IMR-90 (cell line): ENCODE results near the gene MICU1. TPM values are rescaled to one million over a fixed set of nuclear protein-coding genes. Genes with fewer than 3 reads are reported as not detected.
A peak's percentile ranks its signal among the peaks of the same experiment; 100 is the strongest.
"Not testable (repeated sequence)": the region's sequence is repeated elsewhere in the genome, so short reads cannot be mapped to it uniquely, and the experiment has no call there.

Experiments used
- ATAC-seq: fragments of 200-7000 bp; cut with Tn5 transposase; 2 replicates; pipeline ENCODE4 v1.9.1; 2020; ENCODE audit warnings: low read depth, mild to moderate bottlenecking, moderate library complexity
- BruUV-seq: library from RNA; stranded (reverse); fragments of 400-500 nt; replicated peaks from 2 replicates; lab custom pipeline; 2021; lab: Mats Ljungman, UMichigan
- CTCF ChIA-PET: fragments of 300-600 bp; formaldehyde crosslinking; extraction: SDS; loops from one replicate; lab custom pipeline; 2021; ENCODE audit warnings: antibody characterized with exemption; lab: Yijun Ruan, JAX
- POLR2A ChIA-PET: fragments of 300-600 bp; sonication (Branson Sonifier 250); formaldehyde crosslinking; loops from one replicate; lab custom pipeline; 2022; ENCODE audit warnings: antibody characterized with exemption; ENCODE audit not compliant: unreplicated experiment; lab: Charles Lee
- DNase-seq: peaks from one replicate; pipeline ENCODE4 v3.0.0; 2013
- H2AFZ ChIP-seq: replicated peaks from 2 replicates; pipeline ENCODE3; 2013; ENCODE audit warnings: low read length, mild to moderate bottlenecking; ENCODE audit not compliant: poor library complexity
- H2AK5ac ChIP-seq: 2 replicates; pipeline ENCODE4 v1.6.1; 2013; ENCODE audit warnings: low read depth, low read length, inconsistent platforms
- H2AK9ac ChIP-seq: replicated peaks from 2 replicates; pipeline ENCODE3; 2013; ENCODE audit warnings: mild to moderate bottlenecking, low read depth, low read length, moderate library complexity; ENCODE audit not compliant: poor library complexity
- H2BK120ac ChIP-seq: 2 replicates; pipeline ENCODE4 v1.6.1; 2013; ENCODE audit warnings: low read depth, low read length, inconsistent platforms
- H2BK15ac ChIP-seq: 3 replicates; pipeline ENCODE4 v1.6.1; 2013; ENCODE audit warnings: low read depth, low read length, inconsistent platforms
- H2BK20ac ChIP-seq: 2 replicates; pipeline ENCODE4 v1.6.1; 2013; ENCODE audit warnings: low read depth, mild to moderate bottlenecking, inconsistent platforms, low read length, moderate library complexity
- H2BK5ac ChIP-seq: 2 replicates; pipeline ENCODE4 v1.6.1; 2013; ENCODE audit warnings: mild to moderate bottlenecking, low read depth, low read length, inconsistent platforms; ENCODE audit not compliant: poor library complexity, severe bottlenecking
- H3K14ac ChIP-seq: replicated peaks from 2 replicates; pipeline ENCODE4 v1.6.1; 2013; ENCODE audit warnings: low read depth, low read length, inconsistent platforms
- H3K18ac ChIP-seq: 2 replicates; pipeline ENCODE4 v1.6.1; 2013; ENCODE audit warnings: low read depth, low read length, control low read depth
- H3K23ac ChIP-seq: 2 replicates; pipeline ENCODE4 v1.6.1; 2013; ENCODE audit warnings: low read depth, low read length, inconsistent platforms
- H3K27ac ChIP-seq: 2 replicates; pipeline ENCODE4 v1.5.1; 2013; ENCODE audit warnings: mild to moderate bottlenecking, control low read depth, low read length; ENCODE audit not compliant: insufficient read depth
- H3K27me3 ChIP-seq: 2 replicates; pipeline ENCODE4 v1.6.1; 2013; ENCODE audit warnings: low read length; ENCODE audit not compliant: control insufficient read depth, insufficient read depth
- H3K36me3 ChIP-seq: 2 replicates; pipeline ENCODE4 v1.6.1; 2013; ENCODE audit warnings: low read length, mixed read lengths; ENCODE audit not compliant: control insufficient read depth, insufficient read depth
- H3K4ac ChIP-seq: 2 replicates; pipeline ENCODE4 v1.6.1; 2013; ENCODE audit warnings: low read depth, low read length, inconsistent platforms
- H3K4me1 ChIP-seq: 2 replicates; pipeline ENCODE4 v1.6.1; 2013; ENCODE audit warnings: low read length, mixed read lengths; ENCODE audit not compliant: control insufficient read depth, insufficient read depth
- H3K4me2 ChIP-seq: 2 replicates; pipeline ENCODE4 v1.6.1; 2013; ENCODE audit warnings: low read depth, mild to moderate bottlenecking, control low read depth, low read length, moderate library complexity
- H3K4me3 ChIP-seq: 2 replicates; pipeline ENCODE4 v1.5.1; 2013; ENCODE audit warnings: low read depth, mild to moderate bottlenecking, control low read depth, low read length, moderate library complexity; ENCODE audit not compliant: insufficient read depth
- H3K56ac ChIP-seq: 2 replicates; pipeline ENCODE4 v1.6.1; 2013; ENCODE audit warnings: low read length, inconsistent platforms; ENCODE audit not compliant: insufficient read depth; ENCODE audit errors: extremely low read depth
- H3K79me1 ChIP-seq, 2 experiments: 2 replicates each; pipeline ENCODE4 v1.6.1; 2013; ENCODE audit warnings: low read length in 2 of 2, inconsistent platforms in 1 of 2, low read depth in 1 of 2
- H3K9ac ChIP-seq: 2 replicates; pipeline ENCODE4 v1.6.1; 2013; ENCODE audit warnings: low read depth, low read length, control low read depth
- H3K9me1 ChIP-seq: 2 replicates; pipeline ENCODE4 v1.6.1; 2013; ENCODE audit warnings: low read length, inconsistent platforms; ENCODE audit not compliant: insufficient read depth
- H3K9me3 ChIP-seq: 2 replicates; pipeline ENCODE4 v1.6.1; 2013; ENCODE audit warnings: low read length; ENCODE audit not compliant: control insufficient read depth, insufficient read depth
- H4K20me1 ChIP-seq: 2 replicates; pipeline ENCODE4 v1.6.1; 2013; ENCODE audit warnings: low read length, inconsistent platforms; ENCODE audit not compliant: insufficient read depth
- H4K5ac ChIP-seq: 2 replicates; pipeline ENCODE4 v1.6.1; 2013; ENCODE audit warnings: mild to moderate bottlenecking, low read depth, low read length, control low read depth
- H4K8ac ChIP-seq, 2 experiments: 2 replicates each; pipeline ENCODE4 v1.6.1; 2013; ENCODE audit warnings: low read depth in 2 of 2, low read length in 2 of 2, control low read depth in 1 of 2, inconsistent platforms in 1 of 2
- H4K91ac ChIP-seq: 2 replicates; pipeline ENCODE4 v1.6.1; 2013; ENCODE audit warnings: low read depth, low read length, inconsistent platforms; ENCODE audit not compliant: insufficient read depth
- CEBPB ChIP-seq: IDR thresholded peaks from 2 replicates; pipeline ENCODE4 v1.6.1; 2012; ENCODE audit warnings: low read depth, low read length, improper control_type of control experiment
- MXI1 ChIP-seq: IDR thresholded peaks from 2 replicates; pipeline ENCODE4 v1.6.1; 2012; ENCODE audit warnings: low read depth, mild to moderate bottlenecking, low read length, moderate library complexity, borderline replicate concordance
- WGBS, 2 experiments: methylation state at CpG; one replicate each; pipeline versions ENCODE4 v1.1.5 to v1.1.7; 2013; ENCODE audit warnings: missing lambda C conversion rate in 2 of 2; ENCODE audit not compliant: insufficient read length in 1 of 2; ENCODE audit errors: extremely low coverage in 2 of 2; 5-methylcytosine and 5-hydroxymethylcytosine counted together
- dilution Hi-C: fragments of 300-500 bp; cut with HindIII; formaldehyde crosslinking; loops from one replicate; pipeline ENCODE4 v1.14.3; 2018; ENCODE audit warnings: low sequenced_read_pairs; ENCODE audit not compliant: unreplicated experiment
- in situ Hi-C: fragments of 300-500 bp; cut with MboI; formaldehyde crosslinking; loops from 3 replicates; pipeline ENCODE4 v1.14.3; 2019; ENCODE audit warnings: low sequenced_read_pairs, inconsistent platforms, mixed read lengths
- intact Hi-C: fragments of 100-400 bp; cut with micrococcal nuclease; formaldehyde crosslinking; loops from 2 replicates; pipeline ENCODE4 v1.10.0; 2022
- polyA plus RNA-seq, 3 experiments: library from polyadenylated mRNA; depleted of rRNA; stranded (reverse); fragments of >200 nt; gene quantifications; 2 replicates each; pipeline ENCODE4 v1.2.3, GENCODE V29; 2012; ENCODE audit warnings: low replicate concordance in 1 of 3
- total RNA-seq: library from RNA; depleted of rRNA; stranded (reverse); fragments of >200 nt; gene quantifications from 2 replicates; pipeline ENCODE4 v1.2.3, GENCODE V29; 2012
- TF ChIP-seq, protein P1 (sequence below): conservative IDR thresholded peaks from 2 replicates; pipeline ENCODE4 v1.5.1; 2012; ENCODE audit warnings: mild to moderate bottlenecking, low read depth, low read length, improper control_type of control experiment

The MICU1 gene
- total and polyA plus RNA-seq, 2 of the 4 experiments (the other 2 are of a cell fraction) = 43.6 to 44.7 TPM

DNA sequence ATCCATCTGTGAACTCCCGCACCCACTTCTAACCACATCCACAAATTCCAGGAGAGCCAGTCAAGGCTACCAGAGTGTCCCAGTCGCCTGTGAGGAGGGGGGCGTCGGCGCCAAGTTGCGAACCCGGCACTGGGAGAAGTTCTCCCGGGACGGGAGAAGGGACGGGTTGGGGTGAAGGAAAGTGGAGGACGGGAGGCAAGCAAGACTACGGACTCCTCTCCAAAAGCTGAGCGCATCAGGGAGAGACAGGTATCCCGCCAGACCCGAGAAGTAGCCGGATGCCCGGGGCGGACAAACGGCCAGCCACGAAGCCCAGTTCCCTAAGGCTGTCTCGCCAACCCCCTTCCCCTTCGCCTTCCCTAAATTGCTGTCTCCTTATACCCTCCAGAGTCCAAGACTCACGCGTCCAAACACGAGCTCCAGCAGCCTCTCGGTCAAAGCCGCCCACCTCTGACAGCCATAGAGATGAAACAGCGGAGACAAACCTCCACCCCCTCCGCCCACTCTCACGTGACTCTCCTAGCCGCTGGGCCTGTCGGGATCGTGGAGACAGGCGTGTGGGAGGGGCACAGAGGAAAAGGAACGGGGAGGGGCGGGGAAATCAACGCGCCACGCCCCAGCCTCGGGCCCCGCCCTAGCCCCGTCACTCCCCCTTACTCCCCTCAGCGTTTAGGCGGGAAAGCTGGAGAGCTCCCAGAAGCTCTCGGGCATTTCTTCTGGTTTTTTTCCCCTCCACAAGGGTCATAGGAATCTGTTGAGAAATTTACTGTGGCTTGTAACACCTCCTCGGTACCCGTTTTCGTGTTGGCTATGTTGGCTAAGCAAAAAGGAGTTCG lies at the start of gene MICU1 (continued):
- TF ChIP-seq, protein P1, sequence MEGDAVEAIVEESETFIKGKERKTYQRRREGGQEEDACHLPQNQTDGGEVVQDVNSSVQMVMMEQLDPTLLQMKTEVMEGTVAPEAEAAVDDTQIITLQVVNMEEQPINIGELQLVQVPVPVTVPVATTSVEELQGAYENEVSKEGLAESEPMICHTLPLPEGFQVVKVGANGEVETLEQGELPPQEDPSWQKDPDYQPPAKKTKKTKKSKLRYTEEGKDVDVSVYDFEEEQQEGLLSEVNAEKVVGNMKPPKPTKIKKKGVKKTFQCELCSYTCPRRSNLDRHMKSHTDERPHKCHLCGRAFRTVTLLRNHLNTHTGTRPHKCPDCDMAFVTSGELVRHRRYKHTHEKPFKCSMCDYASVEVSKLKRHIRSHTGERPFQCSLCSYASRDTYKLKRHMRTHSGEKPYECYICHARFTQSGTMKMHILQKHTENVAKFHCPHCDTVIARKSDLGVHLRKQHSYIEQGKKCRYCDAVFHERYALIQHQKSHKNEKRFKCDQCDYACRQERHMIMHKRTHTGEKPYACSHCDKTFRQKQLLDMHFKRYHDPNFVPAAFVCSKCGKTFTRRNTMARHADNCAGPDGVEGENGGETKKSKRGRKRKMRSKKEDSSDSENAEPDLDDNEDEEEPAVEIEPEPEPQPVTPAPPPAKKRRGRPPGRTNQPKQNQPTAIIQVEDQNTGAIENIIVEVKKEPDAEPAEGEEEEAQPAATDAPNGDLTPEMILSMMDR = no peak
- no peak for TF ChIP-seq CEBPB
- TF ChIP-seq MXI1 = peak; percentile 72; the same call in 1 of the 2 replicates

DNA sequence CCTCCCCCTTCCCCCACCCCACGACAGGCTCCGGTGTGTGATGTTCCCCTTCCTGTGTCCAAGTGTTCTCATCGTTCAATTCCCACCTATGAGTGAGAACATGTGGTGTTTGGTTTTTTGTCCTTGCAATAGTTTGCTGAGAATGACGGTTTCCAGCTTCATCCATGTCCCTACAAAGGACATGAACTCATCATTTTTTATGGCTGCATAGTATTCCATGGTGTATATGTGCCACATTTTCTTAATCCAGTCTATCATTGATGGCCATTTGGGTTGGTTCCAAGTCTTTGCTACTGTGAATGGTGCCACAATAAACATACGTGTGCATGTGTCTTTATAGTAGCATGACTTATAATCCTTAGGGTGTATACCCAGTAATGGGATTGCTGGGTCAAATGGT lies 48.3 kb upstream of the MICU1 start:
- no CpG with 5 or more reads among the region's 5 CpGs for WGBS, 2 experiments
- CTCF ChIA-PET, DNase-seq, POLR2A ChIA-PET, dilution Hi-C loops, BruUV-seq, H3K18ac ChIP-seq, H2BK15ac ChIP-seq, H3K4me2 ChIP-seq, H3K9me3 ChIP-seq, H3K4me3 ChIP-seq, H4K91ac ChIP-seq, H3K56ac ChIP-seq, in situ Hi-C loops, H4K20me1 ChIP-seq, H2AK9ac ChIP-seq, H3K27me3 ChIP-seq, H2AFZ ChIP-seq, H4K8ac ChIP-seq, H3K9ac ChIP-seq, H2BK120ac ChIP-seq, H4K5ac ChIP-seq, H3K14ac ChIP-seq, H2BK20ac ChIP-seq, H3K27ac ChIP-seq, ATAC-seq, H3K23ac ChIP-seq, H3K4me1 ChIP-seq, H3K36me3 ChIP-seq, H3K4ac ChIP-seq, H2BK5ac ChIP-seq, H3K79me1 ChIP-seq, H3K9me1 ChIP-seq, H2AK5ac ChIP-seq, intact Hi-C loops: not testable (repeated sequence)
